ENCODE measurements around the gene SUPT20H. TPM values are rescaled to one million over a fixed set of nuclear protein-coding genes. Genes with fewer than 3 reads are reported as not detected.

The SUPT20H gene
- 100 to 1,000 TPM in 4 of 5 donors, 10 to 100 TPM in 1; 84.8 to 143 (median 118) TPM for polyA plus RNA-seq (ENCODE audit: insufficient read depth in 1 of 5, insufficient read length in 5 of 5, low replicate concordance in 1 of 5)
- long read RNA-seq, donor 1, partial matches to known transcripts, result 16 of 21 reads
- long read RNA-seq, donor 1, other reads (novel, unspliced or antisense), result 0 of 21 reads
- long read RNA-seq, donor 2, result 0 reads
- long read RNA-seq, donor 3, partial matches to known transcripts, result 0 of 6 reads
- long read RNA-seq, donor 3, other reads (novel, unspliced or antisense), result 0 of 6 reads
- long read RNA-seq, donor 4, partial matches to known transcripts, result 41 of 58 reads
- long read RNA-seq, donor 4, other reads (novel, unspliced or antisense), result 11 of 58 reads
- long read RNA-seq, donor 5, partial matches to known transcripts, result 0 of 3 reads
- long read RNA-seq, donor 5, other reads (novel, unspliced or antisense), result 0 of 3 reads
- long read RNA-seq, donor 6, partial matches to known transcripts, result 5 of 6 reads
- long read RNA-seq, donor 6, other reads (novel, unspliced or antisense), result 0 of 6 reads
- long read RNA-seq, donor 7, partial matches to known transcripts, result 6 of 10 reads
- long read RNA-seq, donor 7, other reads (novel, unspliced or antisense), result 0 of 10 reads
- long read RNA-seq, donor 8, partial matches to known transcripts, result 5 of 6 reads
- long read RNA-seq, donor 8, other reads (novel, unspliced or antisense), result 0 of 6 reads

GRCh38 chr13:37058910-37059847 is at the start of gene SUPT20H:
TSS of gene SUPT20H (minus strand) at chr13:37059688. CDS start at chr13:37051490, 8,198 bp downstream.
- peak; percentile 91 for DNase-seq

- peak; percentile 47 to 63 for DNase-seq
These were observed 49.7 kb upstream of the SUPT20H start for GRCh38 chr13:37109051-37109678.

GRCh38 chr13:37107868-37108267 is 48.4 kb upstream of the SUPT20H start:
- no peak for DNase-seq

- DNase-seq, result no peak
These were observed 48.0 kb upstream of the SUPT20H start for GRCh38 chr13:37107456-37107855.

GRCh38 chr13:37106642-37107041 is 47.2 kb upstream of the SUPT20H start:
- no peak for DNase-seq

- DNase-seq, result no peak
These were observed 45.8 kb upstream of the SUPT20H start, which contains the start of gene CSNK1A1L for GRCh38 chr13:37105251-37105714. TSS of gene CSNK1A1L (minus strand) at chr13:37105664. CDS start at chr13:37105256, 408 bp downstream.

- DNase-seq, result no peak
These were observed 43.4 kb upstream of the SUPT20H start for GRCh38 chr13:37102896-37103295.

GRCh38 chr13:37101201-37101600 is 41.7 kb upstream of the SUPT20H start:
- no peak for DNase-seq

- DNase-seq, result peak in 1 of 2 donors; percentile 13
These were observed 41.2 kb upstream of the SUPT20H start for GRCh38 chr13:37100731-37101130.

- DNase-seq, result no peak
These were observed 37.6 kb upstream of the SUPT20H start for GRCh38 chr13:37097076-37097475.

- DNase-seq, result no peak
These were observed 35.4 kb upstream of the SUPT20H start for GRCh38 chr13:37094840-37095239.

GRCh38 chr13:37094099-37094498 is 34.6 kb upstream of the SUPT20H start:
- DNase-seq, result no peak

- DNase-seq, result no peak
These were observed 32.3 kb upstream of the SUPT20H start for GRCh38 chr13:37091835-37092234.

- DNase-seq, result no peak
These were observed 31.4 kb upstream of the SUPT20H start for GRCh38 chr13:37090912-37091311.

- DNase-seq, result no peak
These were observed 30.0 kb upstream of the SUPT20H start for GRCh38 chr13:37089495-37089894.

- DNase-seq, result no peak
These were observed 28.0 kb upstream of the SUPT20H start for GRCh38 chr13:37087486-37087885.

- peak; percentile 12 to 18 for DNase-seq
These were observed 26.1 kb upstream of the SUPT20H start for GRCh38 chr13:37085606-37086005.

- DNase-seq, result no peak
These were observed 17.3 kb upstream of the SUPT20H start for GRCh38 chr13:37076818-37077217.

- DNase-seq, result no peak
These were observed 15.7 kb upstream of the SUPT20H start for GRCh38 chr13:37075164-37075563.

- peak in 1 of 2 donors; percentile 19 for DNase-seq
These were observed 15.2 kb upstream of the SUPT20H start for GRCh38 chr13:37074703-37075102.

GRCh38 chr13:37072024-37072423 is 12.5 kb upstream of the SUPT20H start:
- DNase-seq, result no peak

Measured in right lung (tissue), 10 donors.